ENCODE results near the gene WFDC1.
A peak's percentile ranks its signal among the peaks of the same experiment; 100 is the strongest.

Gene WFDC1, protein sequence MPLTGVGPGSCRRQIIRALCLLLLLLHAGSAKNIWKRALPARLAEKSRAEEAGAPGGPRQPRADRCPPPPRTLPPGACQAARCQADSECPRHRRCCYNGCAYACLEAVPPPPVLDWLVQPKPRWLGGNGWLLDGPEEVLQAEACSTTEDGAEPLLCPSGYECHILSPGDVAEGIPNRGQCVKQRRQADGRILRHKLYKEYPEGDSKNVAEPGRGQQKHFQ

DNA sequence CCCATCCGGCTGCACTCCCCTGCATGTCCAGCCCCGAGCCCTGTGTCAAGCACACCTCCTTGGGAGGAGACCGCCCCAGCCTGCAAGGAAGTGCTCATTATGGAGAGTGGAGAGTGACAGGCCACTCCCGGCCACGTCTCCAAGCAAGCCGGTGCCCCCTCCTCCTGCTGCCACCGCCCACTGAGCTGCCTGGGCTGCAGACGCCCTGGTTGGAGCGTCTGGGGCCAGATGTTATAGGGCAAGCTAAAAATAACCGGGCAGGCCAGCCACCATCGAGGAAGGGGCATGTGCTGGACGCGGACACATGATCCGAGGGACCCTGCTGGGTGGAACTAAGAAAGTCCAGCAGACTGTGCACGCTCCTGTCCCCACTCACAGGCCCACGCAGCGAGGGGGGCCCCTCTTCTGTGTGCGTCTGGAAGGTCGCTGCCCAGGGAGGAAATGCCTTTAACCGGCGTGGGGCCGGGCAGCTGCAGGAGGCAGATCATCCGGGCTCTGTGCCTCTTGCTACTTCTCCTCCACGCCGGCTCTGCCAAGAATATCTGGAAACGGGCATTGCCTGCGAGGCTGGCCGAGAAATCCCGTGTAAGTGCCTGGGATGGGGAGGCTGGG lies at the start of gene WFDC1:
WFDC1 (plus strand) TSS at position 348 of the 612 bp plus-strand sequence; CDS start at position 442, 94 bp downstream.
- DNase-seq (ENCODE audit: low read depth), result no peak

GRCh38 chr16:84245956-84246678 lies 48.6 kb upstream of the WFDC1 start:
- DNase-seq (ENCODE audit: low read depth), result no peak

- no peak for DNase-seq (ENCODE audit: low read depth)
Measured at GRCh38 chr16:84246679-84247077, 48.0 kb upstream of the WFDC1 start.

DNA sequence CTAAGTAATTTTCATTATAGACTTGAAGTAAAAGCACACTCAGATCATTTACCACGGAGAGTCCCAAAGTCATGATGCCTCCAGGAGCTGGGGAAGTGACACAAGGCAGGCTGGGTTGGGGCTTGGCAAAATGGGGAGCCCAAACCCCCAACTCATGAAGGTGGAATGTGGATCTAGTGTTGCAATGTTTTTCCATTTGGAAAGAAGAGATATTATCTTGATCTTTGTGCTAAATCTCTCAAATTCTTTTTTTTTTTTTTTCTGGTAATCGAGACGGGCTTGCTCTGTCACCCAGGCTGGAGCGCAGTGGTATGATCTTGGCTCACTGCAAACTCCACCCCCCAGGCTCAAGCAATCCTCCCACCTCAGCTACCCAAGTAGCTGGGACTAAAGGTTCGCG lies 47.3 kb upstream of the WFDC1 start:
- DNase-seq (ENCODE audit: low read depth), result no peak

DNA sequence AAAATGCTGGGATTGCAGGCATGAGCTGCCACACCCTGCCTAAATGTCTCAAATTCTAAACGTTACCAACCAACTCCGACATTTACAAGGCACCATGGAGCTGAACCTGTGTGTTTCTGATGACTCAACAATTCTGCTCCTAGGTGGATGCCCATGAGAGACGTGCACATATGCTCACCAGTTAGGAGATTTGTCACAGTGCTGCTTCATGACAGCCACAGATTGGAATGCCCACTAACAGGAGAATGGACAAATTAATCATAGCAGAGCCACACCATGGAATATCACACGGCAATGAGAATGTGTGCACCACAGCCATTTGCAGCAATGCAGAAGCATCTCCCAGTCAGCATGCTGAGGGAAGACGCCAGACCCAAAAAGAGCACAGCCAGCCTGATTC lies 46.8 kb upstream of the WFDC1 start:
- DNase-seq (ENCODE audit: low read depth), result no peak

- no peak for DNase-seq (ENCODE audit: low read depth)
Measured at GRCh38 chr16:84252184-84252583, 42.5 kb upstream of the WFDC1 start.

DNA sequence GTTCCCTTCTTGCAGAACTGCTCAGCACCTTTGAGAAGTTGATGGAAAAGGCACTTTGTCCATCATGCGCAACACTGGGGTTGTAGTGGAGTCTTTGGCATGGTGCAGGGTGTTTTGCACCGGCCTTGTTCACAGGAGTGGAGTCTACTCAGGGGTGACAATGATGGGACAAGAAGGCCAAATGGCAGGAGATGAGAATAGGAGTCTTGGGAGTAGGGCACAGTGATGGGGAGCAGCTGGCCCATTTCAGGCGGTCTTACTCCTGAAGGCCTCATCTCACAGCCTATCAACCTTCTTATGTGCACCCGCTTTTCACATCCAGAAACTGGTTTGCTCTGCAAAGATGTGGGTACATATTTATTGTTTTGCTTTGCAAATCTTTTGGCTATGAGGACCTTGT lies 41.5 kb upstream of the WFDC1 start:
- DNase-seq (ENCODE audit: low read depth), result no peak

- no peak for DNase-seq (ENCODE audit: low read depth)
Measured at GRCh38 chr16:84254062-84254461, 40.6 kb upstream of the WFDC1 start.

DNA sequence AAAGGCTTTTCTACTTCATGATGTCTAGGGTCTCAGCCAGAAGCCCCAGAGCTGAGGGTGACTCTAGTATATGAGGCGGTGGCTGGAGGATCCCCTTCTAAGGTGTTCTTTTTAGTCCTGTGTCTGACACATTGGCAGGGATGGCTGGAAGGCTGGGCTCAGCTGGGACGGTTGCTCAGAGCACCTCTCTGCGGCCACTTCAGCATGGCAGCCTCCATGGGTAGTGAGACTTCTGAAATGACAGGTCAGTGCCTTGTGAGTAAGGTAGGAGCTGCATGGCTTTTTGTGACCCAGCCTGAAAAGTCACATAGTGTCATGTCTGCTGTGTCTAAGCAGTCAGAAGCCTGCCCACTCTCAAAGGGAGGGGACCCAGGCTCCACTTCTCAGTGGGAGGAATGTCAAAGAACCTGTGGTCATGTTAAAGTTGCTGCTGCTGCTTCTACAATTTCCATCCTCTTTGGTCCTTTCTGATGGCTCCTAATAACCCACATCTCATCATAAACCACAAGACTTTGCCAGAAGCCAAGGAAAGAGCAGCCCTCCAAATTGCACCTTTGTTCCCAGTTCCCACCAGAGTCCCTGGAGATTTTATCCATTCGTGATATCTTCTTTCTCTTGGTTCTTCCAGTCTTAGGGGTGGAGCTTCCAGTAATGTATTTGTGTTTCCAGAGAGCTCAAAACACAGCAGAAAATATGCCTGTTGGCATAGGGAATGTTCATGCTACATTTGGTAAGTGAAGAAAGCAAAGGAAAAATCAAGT lies 39.4 kb upstream of the WFDC1 start:
- no peak for DNase-seq (ENCODE audit: low read depth)

DNA sequence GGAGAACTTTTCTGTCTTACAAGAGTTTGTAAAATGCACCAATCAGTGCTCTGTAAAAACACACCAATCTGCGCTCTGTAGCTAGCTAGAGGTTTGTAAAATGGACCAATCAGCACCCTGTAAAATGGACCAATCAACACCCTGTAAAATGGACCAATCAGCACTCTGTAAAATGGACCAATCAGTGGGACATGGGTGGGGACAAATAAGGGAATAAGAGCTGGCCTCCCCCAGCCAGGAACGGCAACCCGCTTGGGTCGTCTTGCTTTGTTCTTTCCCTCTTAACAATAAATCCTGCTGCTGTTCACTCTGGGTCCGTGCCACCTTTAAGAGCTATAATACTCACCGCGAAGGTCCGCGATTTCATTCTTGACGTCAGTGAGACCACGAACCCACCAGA lies 36.4 kb upstream of the WFDC1 start:
- no peak for DNase-seq (ENCODE audit: low read depth)

- DNase-seq (ENCODE audit: low read depth), result no peak
Measured at GRCh38 chr16:84259691-84260090, 35.0 kb upstream of the WFDC1 start.

- DNase-seq (ENCODE audit: low read depth), result no peak
Measured at GRCh38 chr16:84260766-84261554, 33.7 kb upstream of the WFDC1 start.

DNA sequence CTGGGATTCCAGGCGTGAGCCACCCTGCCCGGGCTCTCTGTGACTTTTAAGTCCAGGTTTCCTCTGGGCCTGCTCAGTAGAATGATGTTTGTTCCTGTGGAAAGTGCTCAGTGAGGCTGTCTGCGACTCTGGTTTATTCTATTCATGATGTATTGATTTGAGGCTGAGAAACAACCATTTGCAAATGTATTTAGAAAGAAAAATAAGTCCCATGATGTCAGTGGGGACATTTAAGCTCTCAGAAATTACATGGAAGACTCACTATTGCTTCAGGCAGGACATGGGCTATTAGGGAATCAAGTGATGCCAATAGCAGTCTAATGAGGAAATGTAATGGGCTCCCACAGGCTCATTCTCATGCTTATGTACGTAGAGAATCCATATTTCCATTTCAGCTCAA lies 32.6 kb upstream of the WFDC1 start:
- no peak for DNase-seq (ENCODE audit: low read depth)

DNA sequence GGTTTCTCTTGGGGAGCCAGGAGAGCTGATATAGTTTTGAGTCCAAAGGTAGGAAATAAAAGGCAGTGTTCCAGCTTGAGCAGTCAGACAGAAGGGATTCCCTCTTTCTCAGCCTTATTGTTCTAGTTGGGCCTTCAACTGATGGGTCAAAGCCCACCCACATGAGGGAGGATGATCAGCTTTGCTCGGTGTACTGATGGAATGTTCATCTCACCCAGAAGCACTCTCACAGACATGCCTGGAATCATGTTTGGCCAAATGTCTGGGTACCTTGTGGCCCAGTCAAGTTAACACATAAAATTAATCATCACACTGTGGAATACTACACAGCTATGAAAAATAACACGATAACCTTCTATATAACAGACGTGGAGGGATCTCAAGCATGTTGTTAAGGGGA lies 31.7 kb upstream of the WFDC1 start:
- DNase-seq (ENCODE audit: low read depth), result no peak

GRCh38 chr16:84266451-84266850 lies 28.2 kb upstream of the WFDC1 start:
- peak; percentile 80 for DNase-seq (ENCODE audit: low read depth)

DNA sequence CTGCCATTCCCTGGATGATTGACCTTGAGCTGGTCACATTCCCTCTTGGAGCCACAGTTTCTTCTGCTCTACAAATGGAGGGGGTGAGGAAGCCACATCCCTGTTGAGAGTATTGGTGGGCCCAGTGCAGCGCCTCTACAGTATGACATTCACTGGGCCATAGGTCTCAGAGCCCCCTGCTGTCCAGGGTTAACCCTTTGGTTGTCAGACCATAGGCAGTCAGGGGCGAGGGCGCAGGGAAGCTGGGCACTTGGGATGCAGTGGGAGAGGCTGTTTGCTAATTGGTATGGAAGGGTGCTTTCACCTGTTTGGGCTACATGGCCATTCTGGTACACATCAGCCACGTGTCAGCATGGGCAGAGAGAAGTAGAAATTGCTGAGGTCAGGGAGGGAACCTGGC lies 27.3 kb upstream of the WFDC1 start:
- no peak for DNase-seq (ENCODE audit: low read depth)

DNA sequence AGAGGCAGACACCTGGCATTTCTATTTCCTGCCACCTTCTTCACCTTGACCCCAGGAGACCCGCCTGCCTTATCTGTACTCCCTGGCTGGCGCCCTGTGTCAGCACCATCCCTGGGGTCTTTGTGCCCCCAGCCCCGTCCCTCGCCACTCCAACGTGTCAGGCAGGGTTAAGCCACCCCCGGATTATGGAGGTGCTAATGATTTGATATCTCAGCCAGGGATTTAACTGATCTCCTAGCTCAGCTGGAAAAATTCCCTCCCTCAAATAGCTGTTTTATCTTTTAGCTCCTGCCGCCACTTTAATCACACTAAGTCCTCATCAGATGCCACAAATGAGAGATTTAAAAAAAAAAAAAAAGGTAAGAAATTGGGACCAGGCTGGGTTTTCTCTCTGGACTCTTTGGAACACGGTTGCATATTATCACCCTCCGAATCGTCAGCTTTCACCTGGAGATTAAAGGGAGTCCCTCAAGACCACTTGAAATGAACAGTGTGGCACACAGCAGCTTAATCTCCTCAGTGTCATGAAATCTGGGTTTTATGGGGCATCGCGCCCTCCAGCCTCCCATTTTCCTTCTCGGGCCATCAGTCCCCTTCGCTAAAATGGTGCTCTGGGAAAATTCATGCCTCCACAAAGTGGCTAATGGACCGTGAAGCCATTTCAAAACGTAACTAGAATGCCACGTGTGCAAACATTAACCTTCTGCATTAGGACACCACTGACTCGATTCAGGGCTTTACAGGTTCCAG lies 26.2 kb upstream of the WFDC1 start:
- DNase-seq (ENCODE audit: low read depth), result no peak

DNA sequence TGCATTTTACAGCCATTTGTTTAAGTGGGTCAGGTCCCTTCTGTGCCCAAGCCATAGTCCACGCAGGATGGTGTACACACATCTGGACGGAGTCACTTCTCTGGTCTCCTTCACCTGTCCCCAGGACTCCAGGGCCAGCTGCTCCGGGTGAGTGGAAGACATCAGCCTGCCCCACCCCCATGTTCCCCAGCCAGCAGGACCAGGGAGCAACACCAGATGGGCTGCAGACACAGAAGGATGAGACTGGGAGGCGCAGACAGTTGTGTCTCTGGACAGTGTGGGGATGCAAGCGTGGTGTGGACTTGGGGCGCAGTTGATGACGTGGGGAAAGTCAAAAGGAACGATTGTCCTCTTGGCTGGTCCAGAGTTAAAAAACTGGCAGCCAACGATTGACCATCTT lies 24.6 kb upstream of the WFDC1 start:
- no peak for DNase-seq (ENCODE audit: low read depth)

- no peak for DNase-seq (ENCODE audit: low read depth)
Measured at GRCh38 chr16:84270531-84270930, 24.1 kb upstream of the WFDC1 start.

- DNase-seq (ENCODE audit: low read depth), result no peak
Measured at GRCh38 chr16:84271037-84271436, 23.6 kb upstream of the WFDC1 start.

GRCh38 chr16:84271866-84272265 lies 22.8 kb upstream of the WFDC1 start:
- no peak for DNase-seq (ENCODE audit: low read depth)

All from iris pigment epithelial cell (primary cell).